ENCODE results near the gene UBAC2.

Gene UBAC2

DNA sequence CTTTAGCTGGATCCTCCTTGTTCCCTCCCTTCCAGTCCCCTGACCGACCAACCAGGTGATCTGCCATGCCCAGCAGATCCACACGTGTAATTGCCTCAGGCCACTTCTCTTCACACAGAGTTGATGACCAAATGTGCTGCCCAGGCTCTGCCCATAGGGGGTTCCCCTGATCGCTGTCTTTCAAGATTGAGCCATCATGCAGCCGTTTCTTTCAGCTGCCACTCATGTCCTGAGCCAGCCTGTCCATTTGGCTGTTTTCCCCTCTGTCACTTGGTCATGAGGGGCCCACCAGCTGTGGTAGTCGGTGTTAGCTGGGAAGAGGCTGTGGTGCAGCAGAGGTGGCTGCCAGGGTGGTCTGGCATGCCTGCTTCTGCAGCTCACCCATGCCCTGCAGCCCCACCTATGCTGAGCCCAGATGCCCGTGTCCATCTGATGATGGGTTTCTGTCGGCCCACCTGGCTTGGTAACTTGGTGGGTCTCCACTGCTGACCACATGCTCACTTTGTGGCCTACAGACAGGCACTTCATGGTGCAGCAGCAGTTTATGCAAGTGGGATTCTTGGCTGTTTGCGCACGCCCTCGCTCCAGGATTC lies 142.2 kb downstream of the UBAC2 start:
- no peak overlapping the region for H3K27ac ChIP-seq
- no peaks in the 10 kb centered on the region for H3K27me3 ChIP-seq (ENCODE audit: insufficient read depth, low read depth)
- TF ChIP-seq, protein P1, sequence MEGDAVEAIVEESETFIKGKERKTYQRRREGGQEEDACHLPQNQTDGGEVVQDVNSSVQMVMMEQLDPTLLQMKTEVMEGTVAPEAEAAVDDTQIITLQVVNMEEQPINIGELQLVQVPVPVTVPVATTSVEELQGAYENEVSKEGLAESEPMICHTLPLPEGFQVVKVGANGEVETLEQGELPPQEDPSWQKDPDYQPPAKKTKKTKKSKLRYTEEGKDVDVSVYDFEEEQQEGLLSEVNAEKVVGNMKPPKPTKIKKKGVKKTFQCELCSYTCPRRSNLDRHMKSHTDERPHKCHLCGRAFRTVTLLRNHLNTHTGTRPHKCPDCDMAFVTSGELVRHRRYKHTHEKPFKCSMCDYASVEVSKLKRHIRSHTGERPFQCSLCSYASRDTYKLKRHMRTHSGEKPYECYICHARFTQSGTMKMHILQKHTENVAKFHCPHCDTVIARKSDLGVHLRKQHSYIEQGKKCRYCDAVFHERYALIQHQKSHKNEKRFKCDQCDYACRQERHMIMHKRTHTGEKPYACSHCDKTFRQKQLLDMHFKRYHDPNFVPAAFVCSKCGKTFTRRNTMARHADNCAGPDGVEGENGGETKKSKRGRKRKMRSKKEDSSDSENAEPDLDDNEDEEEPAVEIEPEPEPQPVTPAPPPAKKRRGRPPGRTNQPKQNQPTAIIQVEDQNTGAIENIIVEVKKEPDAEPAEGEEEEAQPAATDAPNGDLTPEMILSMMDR (conservative IDR thresholded peaks at IDR 0.05; ENCODE audit: low read depth, low read length): no peak

DNA sequence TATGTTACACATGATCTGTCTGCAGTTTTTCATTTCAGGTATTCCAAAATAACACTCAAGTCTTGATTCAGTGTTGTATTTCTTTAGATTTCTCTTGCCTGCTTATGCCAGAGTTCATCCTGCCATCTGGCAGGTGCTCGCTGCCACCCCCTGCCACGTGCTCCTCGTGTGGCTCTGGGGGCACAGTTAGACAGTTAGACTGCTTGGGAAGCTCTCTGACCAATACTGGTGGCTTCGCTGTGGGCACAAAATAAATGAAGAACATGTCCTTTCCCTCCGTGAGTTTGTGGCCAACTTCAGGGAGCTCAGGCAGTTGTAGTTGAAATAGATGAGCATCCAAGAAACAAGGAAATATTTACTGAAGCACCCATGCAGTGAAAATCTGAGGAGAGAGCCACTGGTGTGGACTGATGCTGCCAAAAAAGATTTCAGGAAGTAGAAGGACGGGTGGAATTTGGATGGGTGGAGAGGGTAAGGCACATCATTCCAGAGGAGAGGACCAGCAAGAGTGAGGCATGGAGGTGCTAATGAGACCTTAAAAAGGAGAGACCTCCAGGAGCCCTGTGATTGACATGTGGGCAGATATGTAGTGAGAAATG lies 144.1 kb downstream of the UBAC2 start:
- TF ChIP-seq, protein P1 (conservative IDR thresholded peaks at IDR 0.05; ENCODE audit: low read depth, low read length): no peak
- Histone ChIP-seq H4K20me1 (ENCODE audit: insufficient read depth) (no peaks in the 10 kb centered on the region), H3K4me1 (ENCODE audit: low read depth, poor library complexity, severe bottlenecking) (peaks cover 9% of the 10 kb centered on the region), H3K4me3 (IDR thresholded peaks at IDR 0.05; ENCODE audit: insufficient read depth, low read depth, low read length) (no peak overlapping the region), H2AFZ (ENCODE audit: low read depth) (no peak overlapping the region), H3K9ac (no peak overlapping the region), H3K4me2 (no peak overlapping the region), H3K27me3 (ENCODE audit: insufficient read depth, low read depth) (no peaks in the 10 kb centered on the region), H3K27ac (no peak overlapping the region), H3K36me3 (ENCODE audit: insufficient read depth) (no peaks in the 10 kb centered on the region), H3K79me2 (ENCODE audit: insufficient read depth, low read depth) (no peaks in the 10 kb centered on the region)

More for the DNA sequence above, 142.2 kb downstream of the UBAC2 start:
- Histone ChIP-seq H3K36me3 (ENCODE audit: insufficient read depth) (no peaks in the 10 kb centered on the region), H2AFZ (ENCODE audit: low read depth) (no peak overlapping the region), H3K4me3 (IDR thresholded peaks at IDR 0.05; ENCODE audit: insufficient read depth, low read depth, low read length) (no peak overlapping the region), H3K4me1 (ENCODE audit: low read depth, poor library complexity, severe bottlenecking) (peaks cover 26% of the 10 kb centered on the region), H3K4me2 (no peak overlapping the region), H4K20me1 (ENCODE audit: insufficient read depth) (no peaks in the 10 kb centered on the region), H3K9ac (no peak overlapping the region), H3K79me2 (ENCODE audit: insufficient read depth, low read depth) (no peaks in the 10 kb centered on the region)

DNA sequence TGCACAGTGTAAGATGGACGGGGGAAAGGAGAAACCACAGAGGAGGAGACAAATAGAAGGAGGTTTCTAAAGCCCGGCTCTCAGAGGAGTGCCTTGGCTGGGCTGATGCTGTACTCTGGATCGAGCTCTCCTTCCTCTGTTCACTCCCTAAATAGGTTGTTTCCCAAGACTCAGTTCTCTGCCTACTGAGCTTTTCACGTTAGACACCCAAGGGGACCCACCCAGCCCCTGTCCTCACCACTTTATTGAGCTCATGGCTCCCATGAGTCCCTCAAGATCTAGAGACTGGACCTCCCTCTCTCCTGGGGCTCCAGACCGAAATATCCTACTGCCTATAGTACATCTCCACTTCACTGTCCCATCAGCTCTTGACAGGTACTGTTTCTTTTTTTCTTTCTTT lies 144.7 kb downstream of the UBAC2 start:
- no peak overlapping the region for H3K27ac ChIP-seq
- no peaks in the 10 kb centered on the region for H3K79me2 ChIP-seq (ENCODE audit: insufficient read depth, low read depth)
- H4K20me1 ChIP-seq (ENCODE audit: insufficient read depth): no peaks in the 10 kb centered on the region
- H3K4me2 ChIP-seq: no peak overlapping the region
- TF ChIP-seq, protein P1 (conservative IDR thresholded peaks at IDR 0.05; ENCODE audit: low read depth, low read length): no peak
- H3K9ac ChIP-seq: no peak overlapping the region
- H3K36me3 ChIP-seq (ENCODE audit: insufficient read depth): no peaks in the 10 kb centered on the region
- H3K4me1 ChIP-seq (ENCODE audit: low read depth, poor library complexity, severe bottlenecking): peaks cover 2% of the 10 kb centered on the region
- no peak overlapping the region for H3K4me3 ChIP-seq (IDR thresholded peaks at IDR 0.05; ENCODE audit: insufficient read depth, low read depth, low read length)
- no peaks in the 10 kb centered on the region for H3K27me3 ChIP-seq (ENCODE audit: insufficient read depth, low read depth)
- H2AFZ ChIP-seq (ENCODE audit: low read depth): no peak overlapping the region

DNA sequence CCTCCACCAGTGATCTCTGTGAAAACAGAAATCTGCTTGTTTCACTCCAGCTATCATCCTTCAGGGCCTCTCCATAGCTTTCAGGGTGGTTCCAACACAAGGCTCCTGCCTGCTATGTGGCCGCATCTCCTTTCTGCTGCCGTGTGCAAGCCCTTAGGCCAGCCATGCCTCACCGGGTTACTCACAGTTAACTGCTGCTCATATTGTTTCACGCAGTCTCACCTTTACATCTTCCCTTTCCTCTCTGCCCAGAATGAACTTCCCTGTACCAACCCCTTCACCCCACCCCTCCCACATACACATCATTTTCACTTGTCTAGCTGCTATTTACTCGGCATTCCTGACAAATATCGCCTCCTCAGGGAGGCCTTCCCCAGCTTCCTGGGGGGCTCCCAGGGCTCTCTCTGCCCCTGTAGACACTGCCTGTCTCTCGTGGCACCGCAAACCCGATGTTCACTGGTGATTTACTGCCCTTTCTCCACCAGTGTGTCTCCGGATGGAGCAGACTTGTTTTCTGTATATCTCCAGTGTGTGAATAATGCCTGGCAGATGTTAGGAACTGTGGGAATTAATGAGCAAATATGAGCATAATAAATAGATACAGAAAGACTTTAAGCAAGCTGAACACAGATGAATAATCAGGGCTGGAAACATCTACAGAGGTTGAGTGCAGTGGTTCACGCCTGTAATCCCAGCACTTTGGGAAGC lies 145.8 kb downstream of the UBAC2 start:
- no peaks in the 10 kb centered on the region for H3K79me2 ChIP-seq (ENCODE audit: insufficient read depth, low read depth)
- no peak overlapping the region for H3K9ac ChIP-seq
- H3K36me3 ChIP-seq (ENCODE audit: insufficient read depth): no peaks in the 10 kb centered on the region
- TF ChIP-seq, protein P1 (conservative IDR thresholded peaks at IDR 0.05; ENCODE audit: low read depth, low read length): no peak
- H3K4me3 ChIP-seq (IDR thresholded peaks at IDR 0.05; ENCODE audit: insufficient read depth, low read depth, low read length): no peak overlapping the region
- no peaks in the 10 kb centered on the region for H4K20me1 ChIP-seq (ENCODE audit: insufficient read depth)
- H3K27ac ChIP-seq: no peak overlapping the region
- no peak overlapping the region for H3K4me2 ChIP-seq
- H2AFZ ChIP-seq (ENCODE audit: low read depth): no peak overlapping the region
- H3K27me3 ChIP-seq (ENCODE audit: insufficient read depth, low read depth): no peaks in the 10 kb centered on the region
- H3K4me1 ChIP-seq (ENCODE audit: low read depth, poor library complexity, severe bottlenecking): no peaks in the 10 kb centered on the region
